H9 (cell line): ENCODE measurements around the gene RNASE8. TPM values are rescaled to one million over a fixed set of nuclear protein-coding genes. Genes with fewer than 3 reads are reported as not detected.

Experiments
- DNase-seq: peaks from one replicate; pipeline ENCODE4 v3.0.0-alpha.2; 2017
- H2AFZ ChIP-seq: one replicate; pipeline ENCODE4 v1.6.1; 2013; ENCODE audit warnings: mild to moderate bottlenecking, low read length, control low read depth, moderate library complexity
- H2AK5ac ChIP-seq: 2 replicates; pipeline ENCODE4 v1.6.1; 2013; ENCODE audit warnings: low read length, control low read depth, mixed read lengths; ENCODE audit not compliant: insufficient read length
- H2BK120ac ChIP-seq: one replicate; pipeline ENCODE4 v1.6.1; 2013; ENCODE audit warnings: low read depth, mild to moderate bottlenecking, low read length, control low read depth, inconsistent platforms; ENCODE audit not compliant: poor library complexity, severe bottlenecking
- H2BK12ac ChIP-seq: 2 replicates; pipeline ENCODE4 v1.6.1; 2013; ENCODE audit warnings: low read length, control low read depth, mixed read lengths, low read depth; ENCODE audit not compliant: insufficient read length
- H2BK15ac ChIP-seq: 2 replicates; pipeline ENCODE4 v1.6.1; 2013; ENCODE audit warnings: low read depth, low read length, control low read depth
- H2BK20ac ChIP-seq: one replicate; pipeline ENCODE4 v1.6.1; 2013; ENCODE audit warnings: low read depth, mild to moderate bottlenecking, low read length, control low read depth, inconsistent platforms; ENCODE audit not compliant: poor library complexity, severe bottlenecking
- H2BK5ac ChIP-seq: 2 replicates; pipeline ENCODE4 v1.6.1; 2013; ENCODE audit warnings: low read length, control low read depth, mixed read lengths; ENCODE audit not compliant: insufficient read length
- H3K14ac ChIP-seq: 2 replicates; pipeline ENCODE4 v1.6.1; 2013; ENCODE audit warnings: low read length, control low read depth; ENCODE audit not compliant: insufficient read depth
- H3K18ac ChIP-seq: 2 replicates; pipeline ENCODE4 v1.6.1; 2013; ENCODE audit warnings: low read depth, mild to moderate bottlenecking, mixed read lengths, low read length, control low read depth; ENCODE audit not compliant: insufficient read length
- H3K23ac ChIP-seq: 2 replicates; pipeline ENCODE4 v1.6.1; 2013; ENCODE audit warnings: low read length, control low read depth, mixed read lengths, low read depth; ENCODE audit not compliant: insufficient read length
- H3K23me2 ChIP-seq: 2 replicates; pipeline ENCODE4 v1.6.1; 2013; ENCODE audit warnings: low read depth, mild to moderate bottlenecking, mixed read lengths, low read length, control low read depth; ENCODE audit not compliant: insufficient read length, poor library complexity, severe bottlenecking
- H3K27ac ChIP-seq: 2 replicates; pipeline ENCODE4 v1.5.1; 2013; ENCODE audit warnings: low read length, control low read depth, mixed read lengths, low read depth; ENCODE audit not compliant: insufficient read length
- H3K27me3 ChIP-seq: 2 replicates; pipeline ENCODE4 v1.6.1; 2013; ENCODE audit warnings: low read length, control low read depth, inconsistent platforms; ENCODE audit not compliant: insufficient read depth
- H3K4ac ChIP-seq: 2 replicates; pipeline ENCODE4 v1.6.1; 2013; ENCODE audit warnings: low read depth, mild to moderate bottlenecking, control low read depth, inconsistent platforms, low read length, moderate library complexity
- H3K4me1 ChIP-seq: 2 replicates; pipeline ENCODE4 v1.6.1; 2013; ENCODE audit warnings: low read length, control low read depth, inconsistent platforms; ENCODE audit not compliant: insufficient read depth
- H3K4me2 ChIP-seq: 2 replicates; pipeline ENCODE4 v1.6.1; 2013; ENCODE audit warnings: low read length, control low read depth, mixed read lengths; ENCODE audit not compliant: insufficient read length, insufficient read depth
- H3K56ac ChIP-seq: 2 replicates; pipeline ENCODE4 v1.6.1; 2013; ENCODE audit warnings: low read depth, mild to moderate bottlenecking, mixed read lengths, low read length, control low read depth; ENCODE audit not compliant: insufficient read length
- H3K79me1 ChIP-seq: 2 replicates; pipeline ENCODE4 v1.6.1; 2013; ENCODE audit warnings: low read depth, mild to moderate bottlenecking, moderate library complexity, low read length, control low read depth, inconsistent platforms; ENCODE audit not compliant: insufficient read depth, poor library complexity, severe bottlenecking
- H3K79me2 ChIP-seq: 2 replicates; pipeline ENCODE4 v1.6.1; 2013; ENCODE audit warnings: low read length, control low read depth, inconsistent platforms; ENCODE audit not compliant: insufficient read depth
- H3K9ac ChIP-seq: 2 replicates; pipeline ENCODE4 v1.6.1; 2013; ENCODE audit warnings: low read length, control low read depth, mixed read lengths; ENCODE audit not compliant: insufficient read length; ENCODE audit errors: extremely low read depth
- H3K9me3 ChIP-seq: one replicate; pipeline ENCODE4 v1.6.1; 2013; ENCODE audit warnings: low read depth, low read length, inconsistent platforms; ENCODE audit not compliant: control insufficient read depth
- H3T11ph ChIP-seq: one replicate; pipeline ENCODE4 v1.6.1; 2013; ENCODE audit warnings: mild to moderate bottlenecking, low read length, control low read depth, inconsistent platforms
- H4K20me1 ChIP-seq: one replicate; pipeline ENCODE4 v1.6.1; 2013; ENCODE audit not compliant: control insufficient read depth, insufficient read length, insufficient read depth
- H4K5ac ChIP-seq: 2 replicates; pipeline ENCODE4 v1.6.1; 2013; ENCODE audit warnings: low read depth, mild to moderate bottlenecking, mixed read lengths, low read length, control low read depth; ENCODE audit not compliant: insufficient read length
- H4K8ac ChIP-seq: replicated peaks from 2 replicates; pipeline ENCODE4 v1.6.1; 2013; ENCODE audit warnings: low read length, control low read depth, mixed read lengths, low read depth; ENCODE audit not compliant: insufficient read length
- H4K91ac ChIP-seq: 2 replicates; pipeline ENCODE4 v1.6.1; 2013; ENCODE audit warnings: low read depth, mild to moderate bottlenecking, moderate library complexity, mixed read lengths, low read length, control low read depth; ENCODE audit not compliant: insufficient read length
- H3K27ac Mint-ChIP-seq, 3 experiments: 2 replicates in 2 of 3; 3 replicates in 1 of 3; pipeline ENCODE4 v1.8.0; 2020 to 2021; ENCODE audit warnings: mixed read lengths in 3 of 3, mild to moderate bottlenecking in 1 of 3, moderate library complexity in 1 of 3
- H3K27me3 Mint-ChIP-seq: 2 replicates; pipeline ENCODE4 v1.8.0; 2021; ENCODE audit warnings: low read depth, mild to moderate bottlenecking, moderate library complexity, mixed read lengths
- H3K36me3 Mint-ChIP-seq, 3 experiments: 2 replicates in 2 of 3; 3 replicates in 1 of 3; pipeline ENCODE4 v1.8.0; 2020 to 2021; ENCODE audit warnings: low read depth in 3 of 3, mixed read lengths in 3 of 3; ENCODE audit not compliant: insufficient read depth in 1 of 3
- H3K4me1 Mint-ChIP-seq, 2 experiments: 2 replicates each; pipeline ENCODE4 v1.8.0; 2020; ENCODE audit warnings: mixed read lengths in 2 of 2
- H3K4me3 Mint-ChIP-seq, 2 experiments: 2 replicates in 1 of 2; 3 replicates in 1 of 2; pipeline ENCODE4 v1.8.0; 2020 to 2021; ENCODE audit warnings: mild to moderate bottlenecking in 2 of 2, mixed read lengths in 2 of 2, moderate library complexity in 1 of 2
- H3K9me3 Mint-ChIP-seq, 2 experiments: 2 replicates in 1 of 2; 3 replicates in 1 of 2; pipeline ENCODE4 v1.8.0; 2020; ENCODE audit warnings: mild to moderate bottlenecking in 2 of 2, mixed read lengths in 2 of 2, moderate library complexity in 1 of 2
- CTCF ChIP-seq: fragments of 200-600 bp; sonication (generic); conservative IDR thresholded peaks from 3 replicates; pipeline ENCODE4 v1.8.0; 2021; ENCODE audit warnings: antibody characterized with exemption, mild to moderate bottlenecking
- WGBS: extraction: QIAGEN DNeasy Blood & Tissue Kit; methylation state at CpG from one replicate; pipeline ENCODE4 v1.1.7; 2013; ENCODE audit warnings: missing lambda C conversion rate, low lambda C conversion rate, mixed read lengths; ENCODE audit not compliant: insufficient read length; ENCODE audit errors: extremely low coverage; 5-methylcytosine and 5-hydroxymethylcytosine counted together
- total RNA-seq: library from RNA; stranded (reverse); gene quantifications from 2 replicates; pipeline ENCODE4 v1.2.1, GENCODE V29; 2021

Gene RNASE8
- total RNA-seq, 1 experiment from 2014 or later = not detected

GRCh38 chr14:21081521-21082142 is 24.0 kb downstream of the RNASE8 start:
- no peak overlapping the region for H2AK5ac ChIP-seq
- H2BK12ac ChIP-seq = no peak overlapping the region
- no peak overlapping the region for H4K91ac ChIP-seq
- no peak overlapping the region for H2BK5ac ChIP-seq
- H3K36me3 Mint-ChIP-seq = peaks cover 60 to 94% (median 88%) of the 10 kb centered on the region in 3 experiments
- H4K5ac ChIP-seq = no peak overlapping the region
- no peaks in the 10 kb centered on the region for H3K79me1 ChIP-seq
- H3K9ac ChIP-seq = no peak overlapping the region
- no peaks in the 10 kb centered on the region for H3K4me1 ChIP-seq
- no peak overlapping the region for H3K4ac ChIP-seq
- DNase-seq = no peak
- no peak overlapping the region for H2AFZ ChIP-seq
- no peaks in the 10 kb centered on the region for H3K27me3 Mint-ChIP-seq
- no peak overlapping the region for H3K18ac ChIP-seq
- no peak overlapping the region for H2BK20ac ChIP-seq
- no peak for TF ChIP-seq CTCF
- no peak overlapping the region for H3K27ac ChIP-seq
- H3K27me3 ChIP-seq = no peaks in the 10 kb centered on the region
- no peak overlapping the region for H2BK15ac ChIP-seq
- no peaks in the 10 kb centered on the region for H3K79me2 ChIP-seq
- H4K20me1 ChIP-seq = no peaks in the 10 kb centered on the region
- H3T11ph ChIP-seq = no peak overlapping the region
- no peak overlapping the region for H2BK120ac ChIP-seq
- H3K56ac ChIP-seq = no peak overlapping the region
- no peaks in the 10 kb centered on the region for H3K9me3 ChIP-seq
- peak overlapping the region in 1 of 3 experiments; percentile 73; a peak in 1 of 7 replicates for H3K27ac Mint-ChIP-seq
- H3K9me3 Mint-ChIP-seq = no peaks in the 10 kb centered on the region; a peak in 1 of 5 replicates
- no peaks in the 10 kb centered on the region for H3K23me2 ChIP-seq
- no CpG with 5 or more reads among the region's 30 CpGs for WGBS
- H3K4me1 Mint-ChIP-seq = peaks cover under 1 to 2% of the 10 kb centered on the region in 2 experiments; a peak in 1 of 4 replicates
- no peak overlapping the region for H3K23ac ChIP-seq
- H3K4me2 ChIP-seq = no peak overlapping the region
- no peak overlapping the region for H4K8ac ChIP-seq
- no peak overlapping the region for H3K14ac ChIP-seq
- no peak overlapping the region for H3K4me3 Mint-ChIP-seq
